Middle frontal gyrus (tissue), 1 donor: Measurements from ENCODE around the gene OR10G3.
"Not testable (repeated sequence)": the region's sequence is repeated elsewhere in the genome, so short reads cannot be mapped to it uniquely, and the experiment has no call there.

Source experiments
- DNase-seq: peaks from one replicate; pipeline ENCODE4 v3.0.0-alpha.2; 2015; ENCODE audit warnings: low spot score; ENCODE audit errors: extremely low spot score

Gene OR10G3

GRCh38 chr14:21579976-21580375 is at the start of gene OR10G3:
OR10G3 (minus strand) TSS chr14:21580076; CDS start chr14:21570744, 9,332 bp downstream.
- DNase-seq: no peak

GRCh38 chr14:21626491-21627230 is 46.8 kb upstream of the OR10G3 start:
- DNase-seq: no peak

- DNase-seq: no peak
Measured at GRCh38 chr14:21617614-21618013, 37.7 kb upstream of the OR10G3 start.

- no peak for DNase-seq
Measured at GRCh38 chr14:21614240-21614639, 34.4 kb upstream of the OR10G3 start.

GRCh38 chr14:21612324-21612723 is 32.4 kb upstream of the OR10G3 start:
- no peak for DNase-seq

GRCh38 chr14:21602181-21602580 is 22.3 kb upstream of the OR10G3 start:
- not testable (repeated sequence) for DNase-seq

- DNase-seq: no peak
Measured at GRCh38 chr14:21589317-21589716, 9.4 kb upstream of the OR10G3 start.

- DNase-seq: no peak
Measured at GRCh38 chr14:21575661-21576060, 4.2 kb downstream of the OR10G3 start.

GRCh38 chr14:21572604-21573003 is 7.3 kb downstream of the OR10G3 start:
- DNase-seq: no peak

GRCh38 chr14:21558703-21559170 is 21.1 kb downstream of the OR10G3 start:
- DNase-seq: no peak

- peak; percentile 69 for DNase-seq
Measured at GRCh38 chr14:21557084-21557901, 22.6 kb downstream of the OR10G3 start.

GRCh38 chr14:21556378-21557083 is 23.3 kb downstream of the OR10G3 start:
- no peak for DNase-seq

- DNase-seq: no peak
Measured at GRCh38 chr14:21553266-21553665, 26.6 kb downstream of the OR10G3 start.

GRCh38 chr14:21544588-21544987 is 35.3 kb downstream of the OR10G3 start:
- not testable (repeated sequence) for DNase-seq

- DNase-seq: no peak
Measured at GRCh38 chr14:21543963-21544362, 35.9 kb downstream of the OR10G3 start.

- DNase-seq: no peak
Measured at GRCh38 chr14:21543521-21543960, 36.3 kb downstream of the OR10G3 start.

- DNase-seq: no peak
Measured at GRCh38 chr14:21541413-21542074, 38.3 kb downstream of the OR10G3 start.

GRCh38 chr14:21539189-21539940 is 40.5 kb downstream of the OR10G3 start:
- no peak for DNase-seq

GRCh38 chr14:21537090-21537424 is 42.8 kb downstream of the OR10G3 start:
- no peak for DNase-seq

GRCh38 chr14:21536418-21537089 is 43.3 kb downstream of the OR10G3 start:
- no peak for DNase-seq
